ENCODE data around the gene SERHL2. TPM values are rescaled to one million over a fixed set of nuclear protein-coding genes. Genes with fewer than 3 reads are reported as not detected.
"Not testable (repeated sequence)": the region's sequence is repeated elsewhere in the genome, so short reads cannot be mapped to it uniquely, and the experiment has no call there.

The SERHL2 gene
- total RNA-seq, 1 experiment from 2014 or later, result 2.1 TPM

- DNase-seq (ENCODE audit: low read depth), result not testable (repeated sequence)
Observed at GRCh38 chr22:42574046-42574445, 20.3 kb downstream of the SERHL2 start.

GRCh38 chr22:42574468-42574867 lies 20.7 kb downstream of the SERHL2 start:
- DNase-seq (ENCODE audit: low read depth), result not testable (repeated sequence)

- not testable (repeated sequence) for DNase-seq (ENCODE audit: low read depth)
Observed at GRCh38 chr22:42575996-42576574, 22.3 kb downstream of the SERHL2 start.

GRCh38 chr22:42577141-42577540 lies 23.4 kb downstream of the SERHL2 start:
- DNase-seq (ENCODE audit: low read depth), result not testable (repeated sequence)

- no peak for DNase-seq (ENCODE audit: low read depth)
Observed at GRCh38 chr22:42577623-42578240, 24.0 kb downstream of the SERHL2 start.

GRCh38 chr22:42580040-42580439 lies 26.3 kb downstream of the SERHL2 start:
- DNase-seq (ENCODE audit: low read depth), result not testable (repeated sequence)

GRCh38 chr22:42581194-42581761 lies 27.5 kb downstream of the SERHL2 start:
- DNase-seq (ENCODE audit: low read depth), result not testable (repeated sequence)

GRCh38 chr22:42581762-42582716 lies 28.3 kb downstream of the SERHL2 start:
- DNase-seq (ENCODE audit: low read depth), result peak; percentile 63

- no peak for DNase-seq (ENCODE audit: low read depth)
Observed at GRCh38 chr22:42582987-42583386, 29.2 kb downstream of the SERHL2 start.

- DNase-seq (ENCODE audit: low read depth), result no peak
Observed at GRCh38 chr22:42584364-42584940, 30.7 kb downstream of the SERHL2 start.

- no peak for DNase-seq (ENCODE audit: low read depth)
Observed at GRCh38 chr22:42585096-42585495, 31.3 kb downstream of the SERHL2 start.

- no peak for DNase-seq (ENCODE audit: low read depth)
Observed at GRCh38 chr22:42586381-42586780, 32.6 kb downstream of the SERHL2 start.

- no peak for DNase-seq (ENCODE audit: low read depth)
Observed at GRCh38 chr22:42587588-42588175, 33.9 kb downstream of the SERHL2 start.

GRCh38 chr22:42591987-42592386 lies 38.2 kb downstream of the SERHL2 start:
- DNase-seq (ENCODE audit: low read depth), result no peak

GRCh38 chr22:42595434-42595833 lies 41.7 kb downstream of the SERHL2 start:
- DNase-seq (ENCODE audit: low read depth), result no peak

- no peak for DNase-seq (ENCODE audit: low read depth)
Observed at GRCh38 chr22:42596336-42596735, 42.6 kb downstream of the SERHL2 start.

- DNase-seq (ENCODE audit: low read depth), result no peak
Observed at GRCh38 chr22:42596863-42597530, 43.2 kb downstream of the SERHL2 start.

GRCh38 chr22:42601879-42602465 lies 48.2 kb downstream of the SERHL2 start:
- DNase-seq (ENCODE audit: low read depth), result no peak

GRCh38 chr22:42602470-42602869 lies 48.7 kb downstream of the SERHL2 start:
- no peak for DNase-seq (ENCODE audit: low read depth)

GRCh38 chr22:42603427-42603826 lies 49.7 kb downstream of the SERHL2 start:
- DNase-seq (ENCODE audit: low read depth), result no peak
